A549 (cell line): ENCODE measurements around the gene UQCRH. TPM values are rescaled to one million over a fixed set of nuclear protein-coding genes. Genes with fewer than 3 reads are reported as not detected.

Source experiments
- ATAC-seq, 2 experiments: fragments of 200-7000 bp in 1 of 2; fragments of >200 bp in 1 of 2; cut with Nextera tagmentation in 1 of 2; cut with Tn5 transposase in 1 of 2; 3 replicates each; pipeline versions ENCODE4 v1.8.0 to v1.9.1; 2018 to 2020; ENCODE audit warnings: mild to moderate bottlenecking in 1 of 2, moderate library complexity in 1 of 2
- CTCF ChIA-PET: fragments of 300-600 bp; sonication (Branson Sonifier 250); formaldehyde crosslinking; extraction: SDS; loops from one replicate; lab custom pipeline; 2021; ENCODE audit warnings: antibody characterized with exemption, inconsistent platforms; lab: Yijun Ruan, JAX
- POLR2A ChIA-PET: fragments of 350-600 bp; formaldehyde crosslinking; extraction: SDS; loops from one replicate; lab custom pipeline; 2021; ENCODE audit warnings: antibody characterized with exemption, inconsistent platforms; lab: Yijun Ruan, JAX
- DNase-seq, 2 experiments: peaks; one replicate each; pipeline versions ENCODE4 v3.0.0 to v3.0.0-alpha.2; 2011 to 2016; ENCODE audit warnings: low read depth in 1 of 2, low spot score in 1 of 2
- FAIRE-seq: peaks from 2 replicates; lab custom pipeline; 2011; peaks lifted over from hg19 to GRCh38; lab: Jason Lieb, UNC
- H3K27ac ChIP-seq, 2 experiments: fragments of >200 bp; sonication (Bioruptor Twin); formaldehyde crosslinking; 3 replicates each; pipeline ENCODE4 v1.5.1; 2016 to 2017
- H3K4me1 ChIP-seq: fragments of >200 bp; sonication (Bioruptor Twin); formaldehyde crosslinking; 3 replicates; pipeline ENCODE4 v1.6.1; 2016
- H3K4me2 ChIP-seq: fragments of >200 bp; sonication (Bioruptor Twin); formaldehyde crosslinking; 3 replicates; pipeline ENCODE4 v1.6.1; 2016
- H3K4me3 ChIP-seq: fragments of >200 bp; sonication (Bioruptor Twin); formaldehyde crosslinking; 3 replicates; pipeline ENCODE4 v1.5.1; 2016
- H3K9me3 ChIP-seq: fragments of >200 bp; sonication (Bioruptor Twin); formaldehyde crosslinking; 3 replicates; pipeline ENCODE4 v1.6.1; 2016
- BHLHE40 ChIP-seq: IDR thresholded peaks from 2 replicates; pipeline ENCODE4 v1.6.1; 2012; ENCODE audit warnings: low read depth, low read length, inconsistent platforms
- CBX2 ChIP-seq: fragments of 200-600 bp; sonication (generic); IDR thresholded peaks from 2 replicates; pipeline ENCODE4 v1.6.1; 2016; ENCODE audit warnings: low read depth, mild to moderate bottlenecking, borderline replicate concordance
- CBX8 ChIP-seq: fragments of 200-600 bp; sonication (generic); IDR thresholded peaks from 2 replicates; pipeline ENCODE4 v1.6.1; 2016
- CHD4 ChIP-seq: fragments of 200-600 bp; sonication (generic); IDR thresholded peaks from 2 replicates; pipeline ENCODE4 v1.6.1; 2016; ENCODE audit warnings: antibody characterized with exemption, mild to moderate bottlenecking, borderline replicate concordance
- ESRRA ChIP-seq: fragments of 150-350 bp; IDR thresholded peaks from 2 replicates; pipeline ENCODE4 v1.6.1; 2014; ENCODE audit warnings: mild to moderate bottlenecking, low read length, borderline replicate concordance
- FOSB ChIP-seq: fragments of 250-450 bp; sonication (Bioruptor Pico); IDR thresholded peaks from 2 replicates; pipeline ENCODE4 v1.5.0; 2020; ENCODE audit warnings: mild to moderate bottlenecking, moderate library complexity
- FOXS1 ChIP-seq: fragments of 250-450 bp; sonication (Bioruptor Pico); IDR thresholded peaks from 2 replicates; pipeline ENCODE4 v1.5.0; 2020; ENCODE audit warnings: mild to moderate bottlenecking, moderate library complexity
- HDAC2 ChIP-seq: fragments of 200-600 bp; sonication (generic); IDR thresholded peaks from 2 replicates; pipeline ENCODE4 v1.6.1; 2016
- HOXA7 ChIP-seq: fragments of 250-450 bp; sonication (Bioruptor Pico); IDR thresholded peaks from 2 replicates; pipeline ENCODE4 v1.5.0; 2020; ENCODE audit warnings: mild to moderate bottlenecking, moderate library complexity
- KDM1A ChIP-seq: fragments of 200-600 bp; sonication (generic); IDR thresholded peaks from 2 replicates; pipeline ENCODE4 v1.6.1; 2016; ENCODE audit warnings: low read depth, mild to moderate bottlenecking
- KDM5A ChIP-seq: fragments of 200-600 bp; sonication (generic); IDR thresholded peaks from 2 replicates; pipeline ENCODE4 v1.6.1; 2016; ENCODE audit warnings: antibody characterized with exemption, mild to moderate bottlenecking
- MAZ ChIP-seq: fragments of 150-350 bp; IDR thresholded peaks from 2 replicates; pipeline ENCODE4 v1.6.1; 2014; ENCODE audit warnings: antibody characterized with exemption, low read depth, low read length, borderline replicate concordance
- MYC ChIP-seq: IDR thresholded peaks from 2 replicates; pipeline ENCODE4 v1.6.1; 2012; ENCODE audit warnings: mild to moderate bottlenecking, inconsistent platforms, low read length, improper control_type of control experiment, borderline replicate concordance
- NPAS2 ChIP-seq: fragments of 250-450 bp; sonication (Bioruptor Pico); IDR thresholded peaks from 2 replicates; pipeline ENCODE4 v1.8.0; 2022; ENCODE audit warnings: mild to moderate bottlenecking, moderate library complexity, borderline replicate concordance
- PHF8 ChIP-seq: fragments of 200-600 bp; sonication (generic); IDR thresholded peaks from 2 replicates; pipeline ENCODE4 v1.6.1; 2016; ENCODE audit warnings: low read depth, mild to moderate bottlenecking, antibody characterized with exemption, moderate library complexity, borderline replicate concordance
- POLR2AphosphoS2 ChIP-seq: conservative IDR thresholded peaks from 2 replicates; pipeline ENCODE4 v1.6.1; 2012; ENCODE audit warnings: low read length, improper control_type of control experiment, inconsistent platforms
- RFX5 ChIP-seq: fragments of 450-650 bp; IDR thresholded peaks from 2 replicates; pipeline ENCODE4 v1.7.1; 2014; ENCODE audit warnings: antibody characterized with exemption, mild to moderate bottlenecking, moderate library complexity
- TP53 ChIP-seq: fragments of 250-450 bp; sonication (Bioruptor Pico); IDR thresholded peaks from 2 replicates; pipeline ENCODE4 v1.5.0; 2021; ENCODE audit warnings: mild to moderate bottlenecking, moderate library complexity
- ZC3H11A ChIP-seq: fragments of 450-650 bp; IDR thresholded peaks from 2 replicates; pipeline ENCODE4 v1.6.1; 2014; ENCODE audit warnings: antibody characterized with exemption, mild to moderate bottlenecking
- ZFP36 ChIP-seq: fragments of 450-650 bp; IDR thresholded peaks from 2 replicates; pipeline ENCODE4 v1.6.1; 2014; ENCODE audit warnings: borderline replicate concordance; ENCODE audit not compliant: partially characterized antibody
- ZNF302 ChIP-seq: fragments of 250-450 bp; sonication (Bioruptor Pico); IDR thresholded peaks from 2 replicates; pipeline ENCODE4 v1.9.0; 2021; ENCODE audit warnings: inconsistent platforms, mild to moderate bottlenecking, moderate library complexity
- ZSCAN20 ChIP-seq: fragments of 250-450 bp; sonication (Bioruptor Pico); IDR thresholded peaks from 2 replicates; pipeline ENCODE4 v1.8.0; 2022; ENCODE audit warnings: mild to moderate bottlenecking, moderate library complexity
- WGBS: methylation state at CpG from one replicate; pipeline ENCODE4 v1.1.6; 2017; ENCODE audit errors: missing lambda C conversion rate; 5-methylcytosine and 5-hydroxymethylcytosine counted together
- polyA plus RNA-seq, 4 experiments: library from polyadenylated mRNA; depleted of rRNA in 3 of 4; stranded (reverse); fragments of >200 nt; fragmentation: RNase III in 1 of 4; extraction: RNeasy Plus Mini Kit Qiagen cat#74134 plus additional on column Dnase treatment in 1 of 4; gene quantifications; 2 replicates in 3 of 4; 3 replicates in 1 of 4; pipeline ENCODE4 v1.2.3, GENCODE V29; 2011 to 2017
- TF ChIP-seq, protein P1 (sequence below): fragments of >200 bp; sonication (Bioruptor Twin); formaldehyde crosslinking; IDR thresholded peaks from 3 replicates; pipeline ENCODE4 v1.6.1; 2016
- TF ChIP-seq, protein P2 (sequence below): fragments of 450-650 bp; IDR thresholded peaks from 2 replicates; pipeline ENCODE4 v1.6.1; 2014; ENCODE audit warnings: antibody characterized with exemption
- TF ChIP-seq, protein P3 (sequence below): fragments of 150-350 bp; IDR thresholded peaks from 2 replicates; pipeline ENCODE4 v1.6.1; 2014; ENCODE audit warnings: low read depth, mild to moderate bottlenecking, low read length

The UQCRH gene
- polyA plus RNA-seq, 2 of the 4 experiments (the other 2 are of a cell fraction), result 762 to 793 TPM

DNA sequence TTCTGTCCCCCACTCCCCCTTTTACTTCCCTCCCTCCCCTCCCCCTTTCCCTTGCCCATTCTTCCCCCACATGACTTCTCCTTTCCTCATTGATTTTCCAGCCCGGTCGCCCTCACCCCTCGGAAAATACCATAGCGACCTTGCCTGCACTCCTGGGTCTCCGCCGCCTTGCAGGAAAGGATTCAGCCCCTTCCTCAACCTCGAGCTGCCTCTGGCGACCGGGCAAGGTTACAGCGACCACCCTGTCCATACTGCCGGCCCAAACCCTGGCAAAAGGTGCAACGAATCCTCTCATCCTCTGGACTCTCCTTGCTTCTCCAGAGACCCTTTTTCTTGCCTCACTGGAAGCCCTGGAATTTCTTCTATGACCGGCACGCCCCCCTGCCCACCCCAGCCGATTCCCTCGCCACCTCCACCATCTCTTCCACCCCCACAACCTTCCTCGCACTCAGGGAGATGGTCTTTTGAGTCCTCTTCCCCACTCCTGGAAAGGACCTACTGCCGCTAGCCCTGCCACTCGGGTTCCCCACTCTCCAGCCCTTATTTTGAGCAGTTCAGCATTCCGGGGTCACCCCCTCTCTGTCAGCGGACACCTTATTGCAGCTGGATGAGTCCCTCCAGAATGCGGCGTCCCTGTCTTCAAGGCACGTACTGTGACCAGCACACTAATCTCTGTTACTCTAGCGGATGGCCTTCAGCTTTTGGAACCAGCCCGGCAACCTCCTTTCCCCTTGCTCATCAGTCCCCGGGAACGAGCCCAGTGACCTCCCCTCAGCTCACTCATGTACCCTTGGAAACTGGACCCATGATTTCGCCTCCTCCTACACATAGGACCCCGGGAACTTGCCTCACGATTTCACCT, 38.0 kb downstream of the UQCRH start:
- POLR2A ChIA-PET, result interaction anchor here (0.6 to 2.0 kb wide), 2 partner anchors 18 to 38 kb away, joined by 4 to 14 read pairs; partner anchors contain the start of genes LRRC41 and UQCRH
- 73% methylated on average over 29 of the region's 31 CpGs for WGBS
- DNase-seq, result no peak
- no peak for ATAC-seq
- CTCF ChIA-PET, result interaction anchor here (0.6 to 1.9 kb wide), 7 partner anchors 8 to 89 kb away, joined by 3 to 11 read pairs (median 3); partner anchors contain the start of genes LRRC41 and UQCRH
- H3K4me3 ChIP-seq, result peak overlapping the region; percentile 63
- peak overlapping the region; percentile 99 for H3K4me2 ChIP-seq
- H3K27ac ChIP-seq, result peak overlapping the region; percentile 92 to 94
- TF ChIP-seq, protein P1, sequence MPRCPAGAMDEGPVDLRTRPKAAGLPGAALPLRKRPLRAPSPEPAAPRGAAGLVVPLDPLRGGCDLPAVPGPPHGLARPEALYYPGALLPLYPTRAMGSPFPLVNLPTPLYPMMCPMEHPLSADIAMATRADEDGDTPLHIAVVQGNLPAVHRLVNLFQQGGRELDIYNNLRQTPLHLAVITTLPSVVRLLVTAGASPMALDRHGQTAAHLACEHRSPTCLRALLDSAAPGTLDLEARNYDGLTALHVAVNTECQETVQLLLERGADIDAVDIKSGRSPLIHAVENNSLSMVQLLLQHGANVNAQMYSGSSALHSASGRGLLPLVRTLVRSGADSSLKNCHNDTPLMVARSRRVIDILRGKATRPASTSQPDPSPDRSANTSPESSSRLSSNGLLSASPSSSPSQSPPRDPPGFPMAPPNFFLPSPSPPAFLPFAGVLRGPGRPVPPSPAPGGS, result no peak
- TF ChIP-seq ZSCAN20, result no peak
- TF ChIP-seq, protein P2, sequence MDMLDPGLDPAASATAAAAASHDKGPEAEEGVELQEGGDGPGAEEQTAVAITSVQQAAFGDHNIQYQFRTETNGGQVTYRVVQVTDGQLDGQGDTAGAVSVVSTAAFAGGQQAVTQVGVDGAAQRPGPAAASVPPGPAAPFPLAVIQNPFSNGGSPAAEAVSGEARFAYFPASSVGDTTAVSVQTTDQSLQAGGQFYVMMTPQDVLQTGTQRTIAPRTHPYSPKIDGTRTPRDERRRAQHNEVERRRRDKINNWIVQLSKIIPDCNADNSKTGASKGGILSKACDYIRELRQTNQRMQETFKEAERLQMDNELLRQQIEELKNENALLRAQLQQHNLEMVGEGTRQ, result no peak
- TF ChIP-seq ZNF302 (CRISPR knock-in tag), result no peak
- TF ChIP-seq HOXA7 (CRISPR knock-in tag), result no peak
- TF ChIP-seq FOXS1 (CRISPR knock-in tag), result no peak
- no peak for TF ChIP-seq POLR2AphosphoS2
- no peak for TF ChIP-seq MAZ
- TF ChIP-seq ESRRA, result no peak
- TF ChIP-seq ZC3H11A, result no peak
- no peak for TF ChIP-seq KDM5A
- no peak for FAIRE-seq
- H3K9me3 ChIP-seq, result no peaks in the 10 kb centered on the region
- peaks cover 14% of the 10 kb centered on the region for H3K4me1 ChIP-seq

DNA sequence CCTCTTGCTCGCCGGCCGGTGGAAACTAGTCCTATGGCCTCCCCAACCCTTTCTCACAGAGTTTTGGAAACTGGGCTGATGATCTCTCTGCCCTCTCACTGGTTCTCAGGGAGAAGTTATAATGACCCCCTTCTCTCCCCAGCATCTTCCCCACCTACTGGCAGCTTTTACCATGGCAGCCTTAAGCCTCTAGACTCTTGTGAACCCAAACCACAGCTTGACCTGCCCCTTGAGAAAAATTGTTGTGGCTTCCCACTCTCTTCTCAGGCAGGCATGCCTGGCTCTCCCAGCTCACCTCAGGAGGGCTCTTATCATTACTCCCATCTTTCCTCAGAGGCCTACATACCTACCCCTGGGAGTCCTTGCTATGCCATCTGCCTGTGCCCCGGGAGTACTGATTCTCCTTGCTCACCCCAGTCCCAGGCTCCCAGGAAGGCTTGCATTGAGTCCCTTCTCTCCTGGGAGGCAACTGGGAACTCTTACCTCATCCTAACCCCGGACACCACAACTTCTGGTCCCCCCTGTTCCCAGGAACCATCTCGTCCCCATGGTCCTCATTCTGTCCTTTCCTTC, 38.7 kb downstream of the UQCRH start:
- WGBS, result 94% methylated on average over 6 of the region's 6 CpGs
- TF ChIP-seq FOSB (no peak), CBX2 (no peak), TP53 (CRISPR knock-in tag) (no peak), CHD4 (no peak), NPAS2 (no peak), PHF8 (no peak), POLR2AphosphoS2 (no peak), HDAC2 (no peak), BHLHE40 (no peak), RFX5 (no peak), ZFP36 (no peak), CBX8 (no peak), KDM1A (no peak), MYC (no peak)
- TF ChIP-seq, protein P3, sequence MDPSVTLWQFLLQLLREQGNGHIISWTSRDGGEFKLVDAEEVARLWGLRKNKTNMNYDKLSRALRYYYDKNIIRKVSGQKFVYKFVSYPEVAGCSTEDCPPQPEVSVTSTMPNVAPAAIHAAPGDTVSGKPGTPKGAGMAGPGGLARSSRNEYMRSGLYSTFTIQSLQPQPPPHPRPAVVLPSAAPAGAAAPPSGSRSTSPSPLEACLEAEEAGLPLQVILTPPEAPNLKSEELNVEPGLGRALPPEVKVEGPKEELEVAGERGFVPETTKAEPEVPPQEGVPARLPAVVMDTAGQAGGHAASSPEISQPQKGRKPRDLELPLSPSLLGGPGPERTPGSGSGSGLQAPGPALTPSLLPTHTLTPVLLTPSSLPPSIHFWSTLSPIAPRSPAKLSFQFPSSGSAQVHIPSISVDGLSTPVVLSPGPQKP, result no peak
- TF ChIP-seq, protein P1, result no peak
- TF ChIP-seq, all 56 proteins: peak for 0
- ATAC-seq, result 0 out of 6 replicates have a peak, but pooled peaks of 1 of the 2 experiments have one; percentile 13
- ChIA-PET CTCF (interaction anchor here (0.6 to 1.0 kb wide), 2 partner anchors 9 to 73 kb away, joined by 3 to 4 read pairs; no protein-coding TSS in a partner anchor), POLR2A (no interaction called here)
- Histone ChIP-seq H3K27ac (no peak overlapping the region; a peak in 1 of 6 replicates), H3K9me3 (no peaks in the 10 kb centered on the region), H3K4me1 (peaks cover 14% of the 10 kb centered on the region), H3K4me3 (no peak overlapping the region), H3K4me2 (peak overlapping the region; percentile 99; the same call in 2 of the 3 replicates)
- no peak for FAIRE-seq
- DNase-seq, result peak; percentile 22 to 28
